NCI-H1105 treated with DMSO at 0.1 percent for 48 hours (cell line): ENCODE measurements around the gene SRRM3.
"Not testable (repeated sequence)": the region's sequence is repeated elsewhere in the genome, so short reads cannot be mapped to it uniquely, and the experiment has no call there.

Source experiments
- DNase-seq: peaks from one replicate; lab custom pipeline; 2025; lab: John Stamatoyannopoulos, UW

The SRRM3 gene

DNA sequence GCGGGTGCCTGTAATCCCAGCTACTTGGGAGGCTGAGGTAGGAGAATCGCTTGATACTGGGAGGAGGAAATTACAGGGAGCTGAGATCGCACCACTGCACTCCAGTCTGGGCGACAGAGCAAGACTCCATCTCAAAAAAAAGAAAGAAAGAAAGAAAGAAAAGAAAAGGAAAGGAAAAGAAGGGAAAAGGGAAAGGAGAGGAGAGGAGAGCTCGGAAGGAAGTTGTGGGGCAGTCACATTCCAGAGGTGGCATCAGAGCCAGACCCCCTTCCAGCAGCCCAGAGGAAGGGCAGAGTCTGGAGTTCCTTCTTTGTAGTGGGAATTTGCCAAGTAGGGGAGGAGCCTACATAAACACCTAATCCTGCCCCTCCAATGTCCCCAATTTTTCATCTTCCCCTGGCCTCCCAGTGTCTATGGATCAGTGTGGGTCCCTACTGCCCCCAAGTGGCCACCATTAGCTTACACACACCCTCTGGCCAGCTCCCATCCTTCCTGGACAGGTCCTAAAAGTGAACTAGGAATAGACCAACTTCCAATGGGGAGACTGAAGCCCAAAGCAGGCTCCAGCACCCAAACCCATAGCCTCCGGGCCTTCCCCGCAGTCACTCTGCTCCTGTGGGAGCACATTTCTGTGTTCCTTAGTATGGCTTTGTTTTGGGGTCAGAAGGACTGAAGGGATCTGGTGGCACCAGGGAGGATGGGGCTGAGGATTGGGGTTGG lies 61.1 kb downstream of the SRRM3 start:
- peak; percentile 62 for DNase-seq

DNA sequence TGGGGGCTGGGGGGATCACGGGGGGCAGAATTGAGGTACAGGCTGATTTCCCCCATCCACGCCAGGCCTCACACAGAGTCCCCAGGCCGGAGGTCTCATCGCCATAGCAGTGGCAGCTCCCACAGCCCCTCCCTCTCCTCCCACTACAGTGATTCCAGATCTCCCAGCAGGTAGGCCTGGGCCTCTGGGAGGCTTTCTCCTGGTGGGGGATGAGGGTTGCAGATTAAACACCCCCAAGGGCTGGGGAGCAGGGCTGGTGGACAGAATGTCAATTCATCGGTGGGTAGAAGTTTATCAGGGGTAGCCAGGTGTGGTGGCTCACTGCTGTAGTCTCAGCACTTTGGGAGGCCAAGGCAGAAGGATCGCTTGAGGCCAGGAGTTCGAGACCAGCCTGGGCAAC lies 63.6 kb downstream of the SRRM3 start:
- no peak for DNase-seq

DNA sequence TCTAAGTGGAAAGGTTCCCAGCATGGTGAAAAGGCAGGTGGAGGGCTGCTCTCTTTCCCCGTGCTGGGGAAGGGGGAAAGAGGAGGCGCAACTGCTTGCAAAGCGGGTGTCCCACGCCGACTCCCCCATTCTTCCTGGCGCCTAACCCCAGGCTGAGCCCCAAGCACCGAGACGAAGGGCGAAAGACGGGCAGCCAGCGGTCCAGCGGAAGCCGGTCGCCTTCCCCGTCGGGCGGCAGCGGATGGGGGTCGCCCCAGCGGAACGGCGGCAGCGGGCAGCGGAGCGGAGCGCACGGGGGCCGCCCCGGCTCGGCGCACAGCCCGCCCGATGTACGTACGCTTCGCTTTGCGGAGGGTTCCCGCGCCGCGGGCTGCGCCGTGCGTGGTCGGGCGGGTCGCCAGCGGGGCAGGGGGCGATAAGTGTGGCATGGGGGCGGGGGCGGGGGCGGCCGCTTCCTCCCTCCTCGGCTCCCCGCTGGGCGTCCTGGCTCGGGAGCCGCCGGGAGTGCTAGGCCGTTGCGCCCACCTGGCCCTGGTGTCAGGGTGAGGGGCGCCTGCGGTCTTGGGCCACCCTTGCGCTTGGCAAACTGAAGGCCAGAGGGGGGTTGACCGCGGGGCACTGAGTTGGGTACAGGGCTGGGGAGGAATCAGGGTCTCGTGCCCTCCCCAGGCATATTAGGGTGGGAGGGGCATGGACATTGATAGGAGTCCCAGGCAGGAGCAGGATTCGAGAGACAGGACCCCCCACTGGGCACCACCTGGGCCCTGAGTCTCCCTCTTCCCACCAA lies 65.6 kb downstream of the SRRM3 start:
- no peak for DNase-seq

DNA sequence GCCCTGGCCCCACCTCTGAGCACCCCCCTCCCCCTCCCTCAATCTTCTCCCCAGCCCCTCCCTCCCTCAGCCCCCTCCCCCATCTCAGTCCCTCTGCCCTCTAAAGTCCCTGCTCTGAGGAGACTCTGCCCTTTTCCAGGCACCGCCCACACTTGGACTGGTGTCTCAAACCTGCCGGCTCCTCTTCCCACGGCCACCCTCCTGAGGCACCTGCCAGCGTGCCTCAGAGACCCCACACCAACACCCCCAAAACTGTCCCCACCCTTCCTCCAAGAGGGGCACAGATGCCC lies 66.1 kb downstream of the SRRM3 start:
- DNase-seq, result no peak

DNA sequence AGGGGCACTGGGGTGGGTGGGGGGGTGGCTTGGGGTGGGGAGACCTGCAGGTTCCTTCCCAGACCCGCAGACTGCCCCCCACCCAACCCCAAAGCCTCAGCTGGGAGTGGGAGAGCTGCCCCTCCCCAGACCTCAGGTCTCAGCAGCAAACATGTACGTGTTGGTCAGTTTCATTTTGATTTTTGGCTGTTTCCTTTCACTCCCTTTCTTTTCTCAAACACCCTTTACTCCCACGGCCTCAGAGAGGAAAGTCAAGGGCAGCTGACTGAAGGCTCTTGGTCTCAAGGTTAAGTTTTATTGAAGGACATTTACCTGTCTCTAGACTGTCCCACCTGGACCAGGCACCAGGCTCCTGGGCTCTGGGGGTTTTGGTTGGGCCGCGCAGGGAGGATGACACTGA lies 66.7 kb downstream of the SRRM3 start:
- DNase-seq, result no peak

DNA sequence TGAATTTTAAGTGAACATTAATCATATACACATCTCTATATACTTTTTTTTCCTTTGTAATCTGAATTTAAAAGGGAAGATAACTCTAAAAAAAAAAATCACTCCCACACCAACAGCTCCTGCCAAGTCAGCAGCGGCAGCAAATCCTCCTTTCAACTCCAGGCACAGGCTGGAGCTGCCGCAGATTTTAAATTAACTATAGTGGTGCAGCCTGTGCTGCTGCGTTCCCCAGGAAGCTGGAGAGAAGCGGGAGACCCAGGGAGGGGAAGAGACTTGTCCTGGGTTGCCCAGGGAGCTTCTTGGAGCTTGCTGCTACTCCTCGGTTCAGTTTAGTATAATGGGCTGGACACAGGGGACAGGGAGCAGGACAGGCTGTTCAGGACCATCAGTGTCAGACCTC lies 68.2 kb downstream of the SRRM3 start:
- no peak for DNase-seq

DNA sequence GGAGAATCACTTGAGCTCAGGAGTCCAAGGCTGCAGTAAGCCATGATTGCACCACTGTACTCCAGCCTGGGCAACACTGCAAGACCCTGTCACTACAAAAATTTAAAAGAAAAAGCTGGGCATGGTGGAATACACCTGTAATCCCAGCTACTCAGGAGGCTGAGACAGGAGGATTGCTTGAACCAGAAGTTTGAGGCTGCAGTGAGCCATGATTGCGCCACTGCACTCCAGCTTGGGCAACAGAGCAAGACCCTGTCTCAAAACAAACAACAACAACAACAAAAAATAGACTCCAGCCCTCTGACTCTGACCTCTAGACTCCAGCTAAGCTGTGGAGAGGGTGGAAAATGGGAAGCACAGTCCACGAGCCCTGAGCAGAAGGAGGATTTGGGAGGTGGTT lies 69.7 kb downstream of the SRRM3 start:
- DNase-seq, result not testable (repeated sequence)

DNA sequence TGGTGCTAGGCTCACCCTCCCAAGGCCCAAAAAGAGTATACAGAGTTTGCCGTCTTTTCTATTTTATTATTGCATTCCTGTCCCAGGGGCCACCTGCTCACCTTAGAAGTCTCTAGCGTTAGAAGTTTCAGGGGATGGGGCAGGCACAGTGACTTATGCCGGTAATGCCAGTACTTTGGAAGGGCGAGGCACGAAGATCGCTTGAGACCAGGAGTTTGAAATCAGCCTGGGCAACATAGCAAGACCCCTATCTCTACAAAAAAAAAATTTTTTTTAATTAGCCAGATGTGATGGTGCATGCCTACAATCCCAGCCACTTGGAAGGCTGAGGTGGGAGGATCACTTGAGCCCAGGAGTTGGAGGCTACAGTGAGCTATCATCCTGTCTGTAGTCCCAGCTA lies 70.4 kb downstream of the SRRM3 start:
- DNase-seq, result no peak

DNA sequence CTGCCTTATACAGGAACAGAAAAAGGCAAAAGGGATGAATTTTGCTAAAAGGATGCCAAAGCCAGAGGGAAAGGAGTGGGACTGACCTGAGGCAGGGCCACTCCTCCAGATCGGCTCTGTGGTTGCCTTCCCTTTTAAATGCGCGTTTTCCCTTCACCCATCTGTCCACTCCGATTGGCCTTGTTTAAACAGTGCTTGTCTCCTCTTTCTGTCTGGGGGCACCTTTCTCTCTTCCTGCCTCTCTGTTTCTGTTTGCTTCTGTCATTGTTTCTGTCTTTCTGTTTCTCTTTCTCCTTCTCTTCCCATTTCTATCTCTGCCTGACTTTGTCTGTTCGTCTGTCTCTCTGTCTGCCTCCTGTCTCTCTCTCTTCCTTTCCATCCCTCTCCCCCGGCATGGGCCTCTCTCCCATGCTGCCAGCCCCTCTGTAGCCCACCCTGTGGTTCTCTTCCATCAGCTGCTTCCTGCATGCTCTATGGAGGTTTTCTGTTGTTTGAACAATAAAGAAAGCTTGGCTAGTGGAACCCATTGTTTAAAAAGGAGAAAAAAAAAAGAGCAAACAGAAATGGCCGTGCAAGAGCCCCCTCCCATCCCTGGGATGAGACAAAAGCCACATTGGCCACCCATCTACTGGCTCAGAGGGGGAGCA lies 71.3 kb downstream of the SRRM3 start:
- no peak for DNase-seq

DNA sequence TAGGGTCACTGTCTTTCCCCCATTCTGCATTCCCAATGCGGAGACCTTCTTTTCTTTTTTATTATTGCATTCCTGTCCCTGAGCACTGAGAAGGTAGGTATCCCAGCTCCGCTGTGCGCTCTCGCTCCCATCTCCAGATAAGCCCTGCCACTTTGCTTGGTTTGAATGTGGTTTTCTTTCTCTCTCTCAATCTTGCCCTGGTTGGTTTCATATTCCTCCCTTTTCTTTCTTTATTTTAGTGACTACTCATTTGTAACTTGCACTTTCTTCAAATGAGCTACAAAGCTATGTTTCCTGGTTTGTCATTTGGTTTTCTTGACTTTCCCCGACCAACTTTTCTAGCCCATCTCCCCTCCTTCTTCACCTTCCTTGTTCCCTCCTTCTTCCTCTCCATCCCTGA lies 71.8 kb downstream of the SRRM3 start:
- no peak for DNase-seq

DNA sequence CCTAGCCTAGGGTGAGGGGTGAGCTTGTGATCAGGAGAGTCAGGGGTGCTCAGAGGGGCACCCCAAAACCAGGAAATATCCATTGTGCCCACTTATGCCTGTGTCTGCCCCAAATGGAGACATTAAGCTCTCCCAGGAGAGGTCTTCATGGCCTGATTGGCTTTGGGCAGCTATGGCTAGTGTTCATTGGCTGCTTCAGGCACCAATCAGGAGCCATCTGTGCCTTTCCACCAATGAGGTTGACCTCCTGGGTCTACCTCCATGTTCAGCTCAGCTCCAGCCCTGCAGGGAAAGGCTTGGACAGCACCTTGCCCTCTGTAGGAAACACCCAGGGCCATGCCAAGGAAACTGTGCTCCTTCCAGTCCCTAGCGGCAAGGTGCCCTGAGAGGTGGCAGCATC lies 76.8 kb downstream of the SRRM3 start:
- DNase-seq, result no peak

DNA sequence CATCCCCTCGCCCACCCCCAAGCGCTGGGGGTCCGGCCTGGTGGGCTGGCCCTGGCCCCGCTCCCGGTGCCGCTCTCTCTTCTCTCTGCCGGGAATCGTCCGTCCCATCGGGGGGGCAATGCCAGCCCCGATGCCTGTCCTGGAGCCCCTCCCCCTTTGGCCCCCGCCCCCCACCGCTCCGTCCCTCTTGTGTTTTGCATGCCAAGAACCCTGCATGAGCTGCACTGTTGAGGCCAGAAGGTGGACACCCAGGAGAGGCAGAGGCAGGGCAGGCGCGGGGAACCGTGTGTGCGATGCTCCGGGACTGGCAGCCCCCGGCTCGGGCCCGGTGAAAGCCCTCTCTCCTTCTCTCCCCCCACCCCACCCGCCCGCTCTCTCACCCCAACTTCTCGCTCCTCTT lies 78.7 kb downstream of the SRRM3 start:
- no peak for DNase-seq

DNA sequence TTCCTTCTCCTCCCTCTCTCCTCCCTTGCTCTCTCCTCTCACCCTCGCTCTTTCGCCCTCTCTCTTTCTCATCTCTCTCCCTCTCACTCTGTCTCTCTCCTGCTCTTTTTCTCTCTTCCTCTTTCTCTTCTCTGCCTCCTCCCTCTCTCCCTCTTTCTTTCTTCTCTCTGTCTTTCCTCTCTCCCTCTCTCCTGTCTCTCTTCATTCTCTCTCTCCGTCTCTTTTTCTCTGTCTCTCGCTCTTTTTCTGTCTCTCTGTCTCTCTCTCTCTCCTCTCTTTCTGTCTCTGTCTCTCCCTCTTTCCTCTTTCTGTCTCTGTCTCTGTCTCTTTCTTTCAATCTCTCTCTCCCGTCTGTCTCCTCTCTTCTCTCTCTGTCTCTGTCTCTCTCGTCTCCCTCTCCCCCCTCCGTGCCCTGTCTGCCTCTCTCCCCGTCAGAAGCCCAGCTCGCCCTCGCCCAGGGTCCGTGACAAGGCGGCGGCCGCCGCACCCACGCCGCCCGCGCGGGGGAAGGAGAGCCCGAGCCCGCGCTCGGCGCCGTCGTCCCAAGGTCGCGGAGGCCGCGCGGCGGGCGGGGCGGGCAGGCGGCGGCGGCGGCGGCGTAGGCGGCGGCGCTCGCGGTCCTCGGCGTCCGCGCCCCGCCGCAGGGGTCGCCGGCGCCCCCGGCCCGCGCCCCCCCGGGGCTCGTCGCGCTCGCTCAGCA lies 79.5 kb downstream of the SRRM3 start:
- DNase-seq, result no peak

DNA sequence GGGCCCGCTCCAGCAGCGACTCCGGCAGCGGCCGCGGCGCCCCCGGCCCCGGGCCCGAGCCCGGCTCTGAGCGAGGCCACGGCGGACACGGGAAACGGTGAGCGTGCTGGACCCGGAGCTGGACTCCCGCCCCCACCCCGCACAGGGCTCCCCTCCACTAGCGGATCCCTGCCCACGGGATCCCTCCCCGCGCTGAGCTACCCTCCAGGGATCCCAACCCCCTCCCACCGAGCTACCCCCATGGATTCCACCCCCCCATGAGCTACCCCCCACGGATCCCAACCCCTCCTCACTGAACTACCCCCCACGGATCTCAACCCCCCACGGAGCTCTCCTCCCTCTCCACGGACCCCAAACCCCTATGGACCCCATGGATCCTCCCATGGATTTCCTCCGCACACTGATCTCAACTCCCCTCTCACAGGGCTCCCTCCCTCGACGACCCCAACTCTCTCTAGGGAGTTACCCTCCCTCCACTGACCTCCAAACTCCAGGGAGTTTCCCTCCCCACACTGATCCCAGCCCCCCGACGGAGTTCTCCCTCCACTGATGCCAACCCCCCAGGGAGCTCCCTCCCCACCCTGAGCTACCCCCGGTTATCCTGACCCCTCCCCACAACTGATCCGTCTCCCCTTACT lies 80.1 kb downstream of the SRRM3 start:
- DNase-seq, result no peak

DNA sequence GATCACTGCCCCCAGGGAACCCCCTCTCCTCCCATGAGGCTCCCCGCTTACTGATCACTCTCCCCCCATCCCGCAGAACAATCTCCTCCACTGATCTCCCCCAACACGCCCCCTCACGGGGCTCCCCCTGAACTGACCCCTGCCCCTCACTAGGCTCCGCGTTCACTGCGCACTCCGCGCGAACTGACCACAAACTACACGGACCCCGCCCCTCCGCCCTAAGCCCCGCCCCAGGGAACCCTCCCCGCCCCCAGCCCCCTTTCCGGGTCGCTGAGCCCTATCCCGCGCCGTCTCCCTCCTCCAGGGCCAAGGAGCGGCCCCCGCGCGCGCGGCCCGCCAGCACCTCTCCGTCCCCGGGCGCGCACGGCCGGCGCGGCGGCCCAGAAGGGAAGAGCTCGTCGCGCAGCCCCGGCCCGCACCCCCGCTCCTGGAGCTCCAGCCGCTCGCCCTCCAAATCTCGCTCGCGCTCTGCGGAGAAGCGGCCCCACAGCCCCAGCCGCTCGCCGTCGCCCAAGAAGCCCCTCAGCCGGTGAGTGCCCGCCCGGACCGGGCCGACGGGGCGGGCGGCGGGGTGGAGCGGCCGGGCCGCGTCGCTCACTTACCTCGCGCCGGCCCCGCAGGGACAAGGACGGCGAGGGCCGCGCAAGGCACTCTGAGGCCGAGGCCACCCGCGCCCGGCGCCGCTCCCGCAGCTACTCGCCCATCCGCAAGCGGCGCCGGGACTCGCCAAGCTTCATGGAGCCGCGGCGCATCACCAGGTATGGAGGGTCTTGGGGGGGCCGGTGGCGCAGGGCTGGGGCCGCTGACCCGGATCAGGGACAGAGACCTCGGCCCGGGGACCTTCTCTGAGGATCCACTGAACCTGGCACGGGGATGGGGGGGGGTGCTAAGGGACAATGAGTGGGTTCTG lies 80.9 kb downstream of the SRRM3 start:
- no peak for DNase-seq

DNA sequence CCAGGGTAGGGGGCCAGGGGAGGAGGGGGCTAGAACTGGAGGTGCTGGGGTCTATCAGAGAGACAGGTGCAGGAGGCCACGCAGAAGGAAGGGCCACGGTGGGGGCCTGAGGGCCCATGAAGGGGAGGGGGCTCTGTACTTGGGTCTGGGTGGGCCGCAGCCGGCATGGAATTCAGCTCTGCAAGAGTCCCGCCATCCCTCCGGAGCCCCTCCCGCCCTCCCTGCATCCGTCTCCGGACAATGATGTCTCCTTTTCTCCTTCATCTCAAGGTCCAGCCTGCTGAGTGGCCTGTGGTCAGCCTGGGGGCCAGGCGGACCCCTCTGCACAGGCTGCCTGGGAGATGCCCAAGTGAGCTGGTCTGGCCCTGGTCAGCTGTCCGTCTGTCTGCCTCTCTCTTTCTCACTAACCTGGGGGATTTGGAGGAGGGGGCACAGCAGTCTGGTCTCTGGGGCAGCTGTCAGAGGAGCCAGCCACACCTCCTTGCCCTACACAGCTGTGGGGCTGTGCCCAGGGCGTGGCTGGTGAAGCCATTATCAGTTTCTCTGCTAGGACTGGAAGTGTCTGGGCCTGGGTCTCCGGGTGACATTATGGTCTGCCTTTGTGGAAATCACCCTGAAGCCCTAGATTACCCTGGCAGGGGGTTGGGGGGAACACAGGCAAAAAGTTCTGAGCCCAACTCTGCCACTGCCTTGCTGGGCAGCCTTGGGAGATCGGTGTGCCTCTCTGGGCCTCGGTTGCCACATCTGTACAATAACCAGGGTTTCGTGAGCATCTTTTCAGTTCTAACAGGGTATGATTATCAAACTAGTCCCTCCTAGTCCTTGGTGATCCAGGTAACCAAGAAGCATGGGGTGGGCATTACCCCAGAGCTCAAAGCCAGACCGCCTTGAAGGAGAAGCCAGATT lies 81.8 kb downstream of the SRRM3 start:
- no peak for DNase-seq

DNA sequence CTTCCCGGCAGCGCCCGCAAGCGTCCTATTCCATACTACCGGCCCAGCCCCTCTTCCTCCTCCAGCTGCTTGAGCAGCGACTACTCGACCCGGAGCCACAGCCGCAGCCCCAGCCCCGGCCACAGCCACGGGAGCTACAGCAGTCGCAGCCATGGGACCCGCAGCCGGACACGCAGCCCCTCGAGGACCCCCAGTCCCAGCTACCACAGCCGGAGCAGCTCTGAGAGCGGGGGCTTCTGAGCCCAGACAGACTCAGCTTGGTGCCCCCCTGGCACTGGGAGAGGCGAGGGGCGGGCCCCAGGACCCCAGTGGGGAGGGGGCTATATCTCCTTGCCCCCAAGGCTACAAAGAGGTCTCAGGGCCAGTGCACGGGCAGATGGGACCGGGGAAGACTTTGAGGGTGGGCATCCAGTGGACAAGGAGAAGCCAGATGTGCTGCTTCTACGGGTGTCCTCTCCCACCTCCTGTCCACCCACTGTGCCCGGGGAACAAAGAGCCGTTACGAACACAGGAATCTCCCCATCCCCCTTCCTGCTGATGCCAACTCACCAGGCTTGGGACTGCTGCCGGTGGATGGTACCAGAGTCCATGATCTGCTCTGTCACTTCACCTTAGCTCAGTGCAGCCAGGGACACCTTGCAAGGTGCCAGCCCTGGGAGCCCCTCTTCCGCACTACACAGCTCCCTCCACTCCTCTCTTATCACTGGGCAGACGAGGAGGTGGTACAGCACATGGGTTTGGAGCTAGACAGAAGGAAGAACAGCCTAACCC lies 84.1 kb downstream of the SRRM3 start:
- no peak for DNase-seq

DNA sequence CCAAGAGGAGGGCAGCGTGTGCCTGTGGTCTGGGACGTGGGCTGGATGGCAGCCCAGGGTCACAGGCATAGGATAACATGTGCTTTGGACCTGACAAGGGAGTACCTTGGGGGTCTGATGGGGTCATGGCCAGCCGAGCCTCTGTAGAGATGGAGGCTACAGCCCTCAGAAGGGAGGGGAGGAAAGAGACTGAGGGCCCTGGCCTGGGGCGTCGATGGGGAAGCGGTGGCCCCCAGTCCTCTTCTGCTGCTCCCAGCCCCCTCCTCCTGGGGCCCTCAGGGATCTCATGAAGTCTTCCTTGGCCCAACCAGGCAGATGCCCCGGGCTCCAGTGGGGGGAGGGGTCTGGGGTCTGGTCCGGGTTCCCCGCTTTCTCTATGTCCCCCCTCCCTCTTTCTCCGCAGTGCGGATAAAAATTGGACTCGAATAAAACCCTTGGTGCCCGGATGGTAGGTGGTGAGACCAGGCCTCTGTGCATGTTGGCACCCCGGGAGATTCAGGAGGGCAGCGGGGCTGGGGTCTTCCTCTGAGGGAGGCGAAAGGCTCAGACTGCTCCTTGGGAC lies 85.2 kb downstream of the SRRM3 start:
- DNase-seq, result no peak

DNA sequence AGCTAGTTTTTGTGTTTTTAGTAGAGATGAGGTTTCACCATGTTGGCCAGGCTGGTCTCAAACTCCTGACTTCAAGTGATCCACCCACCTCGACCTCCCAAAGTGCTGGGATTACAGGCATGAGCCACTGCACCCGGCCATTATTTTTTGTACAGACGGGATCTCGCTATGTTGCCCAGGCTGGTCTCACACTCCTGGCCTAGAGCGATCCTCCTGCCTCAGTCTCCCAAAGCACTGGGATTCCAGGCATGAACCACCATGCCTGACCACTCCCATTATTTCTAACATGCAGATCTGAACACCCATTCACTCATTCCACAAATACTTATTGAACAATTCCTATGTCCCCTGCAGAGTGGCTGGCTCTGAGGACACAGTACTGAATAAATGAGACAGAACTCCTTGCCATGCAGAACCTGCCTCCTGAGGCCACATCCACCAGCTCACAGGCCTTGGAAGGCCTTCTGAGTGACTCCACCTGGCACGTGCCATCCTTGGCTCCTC lies 89.2 kb downstream of the SRRM3 start:
- DNase-seq, result not testable (repeated sequence)
